B cell (primary cell): ENCODE data around the gene CEP290. TPM values are rescaled to one million over a fixed set of nuclear protein-coding genes. Genes with fewer than 3 reads are reported as not detected.

ENCODE experiments used
- ATAC-seq: fragments of 200-7000 bp; cut with Tn5 transposase; one replicate; pipeline ENCODE4 v1.10.0; 2021; ENCODE audit warnings: low read depth, mild to moderate bottlenecking, moderate number of reproducible peaks, moderate library complexity
- CTCF ChIA-PET: fragments of 350-600 bp; sonication (Branson Sonifier 250); formaldehyde crosslinking; loops from one replicate; lab custom pipeline; 2021; ENCODE audit warnings: antibody characterized with exemption, inconsistent platforms; lab: Charles Lee
- POLR2A ChIA-PET: fragments of 350-600 bp; sonication (Branson Sonifier 250); formaldehyde crosslinking; loops from one replicate; lab custom pipeline; 2021; ENCODE audit warnings: antibody characterized with exemption; lab: Charles Lee
- DNase-seq: peaks from one replicate; pipeline ENCODE4 v3.0.0; 2013
- H2AFZ ChIP-seq: 2 replicates; pipeline ENCODE4 v1.6.1; 2012; ENCODE audit warnings: mild to moderate bottlenecking, low read depth, low read length; ENCODE audit not compliant: insufficient read depth, poor library complexity, severe bottlenecking
- H3K27ac ChIP-seq, 2 donors: 1 replicate in 1 of 2; 2 replicates in 1 of 2; pipeline ENCODE4 v1.5.1; 2012 to 2013; ENCODE audit warnings: low read length in 2 of 2, mild to moderate bottlenecking in 2 of 2, moderate library complexity in 1 of 2
- H3K27me3 ChIP-seq, 4 experiments: fragments of 200-600 bp in 1 of 4; sonication (generic) in 1 of 4; replicated peaks in 1 of 4; 1 replicate in 2 of 4; 2 replicates in 2 of 4; pipeline versions ENCODE4 v1.6.1 to v1.7.0; 2013 to 2016; ENCODE audit warnings: low read length in 3 of 4, mild to moderate bottlenecking in 2 of 4, mixed read lengths in 1 of 4, moderate library complexity in 1 of 4; ENCODE audit not compliant: insufficient read depth in 4 of 4, control insufficient read depth in 3 of 4; ENCODE audit errors: control extremely low read depth in 1 of 4
- H3K36me3 ChIP-seq, 2 experiments: replicated peaks in 1 of 2; 1 replicate in 1 of 2; 2 replicates in 1 of 2; pipeline versions ENCODE4 v1.6.1 to v1.7.1; 2013; ENCODE audit warnings: low read length in 1 of 2; ENCODE audit not compliant: insufficient read depth in 2 of 2, control insufficient read depth in 1 of 2; ENCODE audit errors: control extremely low read depth in 1 of 2, extremely low read depth in 1 of 2
- H3K4me1 ChIP-seq, 2 donors: fragments of 200-600 bp in 1 of 2; sonication (generic) in 1 of 2; 1 replicate in 1 of 2; 2 replicates in 1 of 2; pipeline versions ENCODE4 v1.5.1 to v1.6.1; 2013 to 2017; ENCODE audit warnings: low read length in 2 of 2; ENCODE audit not compliant: control insufficient read depth in 2 of 2, insufficient read depth in 2 of 2
- H3K4me2 ChIP-seq: replicated peaks from 2 replicates; pipeline ENCODE3; 2012; ENCODE audit warnings: mild to moderate bottlenecking, low read depth, low read length; ENCODE audit not compliant: poor library complexity, severe bottlenecking
- H3K4me3 ChIP-seq, 5 experiments: fragments of 200-600 bp in 1 of 5; sonication (generic) in 1 of 5; 1 replicate in 3 of 5; 2 replicates in 2 of 5; pipeline versions ENCODE4 v1.5.1 to v1.7.0; 2011 to 2016; ENCODE audit warnings: low read length in 4 of 5, mild to moderate bottlenecking in 4 of 5, low read depth in 2 of 5, control low read depth in 1 of 5, moderate library complexity in 1 of 5; ENCODE audit not compliant: insufficient read depth in 1 of 5; ENCODE audit errors: control extremely low read depth in 1 of 5, extremely low read depth in 1 of 5
- H3K79me2 ChIP-seq: fragments of 200-600 bp; sonication (generic); one replicate; pipeline ENCODE4 v1.6.0; 2016; ENCODE audit warnings: low read length; ENCODE audit not compliant: control insufficient read depth, insufficient read depth
- H3K9ac ChIP-seq: fragments of 200-600 bp; sonication (generic); 2 replicates; pipeline ENCODE4 v1.6.1; 2017; ENCODE audit warnings: mild to moderate bottlenecking, low read length, moderate library complexity
- H3K9me3 ChIP-seq, 3 donors: one replicate each; pipeline versions ENCODE4 v1.6.1 to v1.7.1; 2013; ENCODE audit warnings: low read length in 2 of 3; ENCODE audit not compliant: control insufficient read depth in 2 of 3, insufficient read depth in 1 of 3; ENCODE audit errors: control extremely low read depth in 1 of 3
- H4K20me1 ChIP-seq: 2 replicates; pipeline ENCODE4 v1.6.0; 2012; ENCODE audit warnings: mild to moderate bottlenecking, low read length; ENCODE audit not compliant: insufficient read depth, control insufficient read depth, poor library complexity, severe bottlenecking
- H3K27ac Mint-ChIP-seq: one replicate; pipeline ENCODE4 v1.8.0; 2021; ENCODE audit warnings: mixed read lengths
- H3K27me3 Mint-ChIP-seq: one replicate; pipeline ENCODE4 v1.8.0; 2021; ENCODE audit warnings: mixed read lengths
- H3K4me1 Mint-ChIP-seq: one replicate; pipeline ENCODE4 v1.8.0; 2021; ENCODE audit warnings: mixed read lengths
- H3K4me3 Mint-ChIP-seq: one replicate; pipeline ENCODE4 v1.8.0; 2021; ENCODE audit warnings: mixed read lengths
- H3K9me3 Mint-ChIP-seq: one replicate; pipeline ENCODE4 v1.8.0; 2022; ENCODE audit warnings: mixed read lengths; ENCODE audit not compliant: insufficient read depth
- EZH2 ChIP-seq: IDR thresholded peaks from 2 replicates; pipeline ENCODE4 v1.6.1; 2012; ENCODE audit warnings: borderline replicate concordance, low read depth, mild to moderate bottlenecking, moderate library complexity, low read length; ENCODE audit not compliant: insufficient read depth, poor library complexity, severe bottlenecking
- WGBS: methylation state at CpG from one replicate; pipeline ENCODE4 v1.1.5; 2013; ENCODE audit warnings: missing lambda C conversion rate; ENCODE audit not compliant: insufficient coverage; 5-methylcytosine and 5-hydroxymethylcytosine counted together
- intact Hi-C: fragments of 100-400 bp; cut with micrococcal nuclease; formaldehyde crosslinking; loops from one replicate; pipeline ENCODE4 v1.10.0; 2022
- polyA plus RNA-seq: library from polyadenylated mRNA; depleted of rRNA; stranded (reverse); fragments of >200 nt; gene quantifications from 2 replicates; pipeline ENCODE4 v1.2.3, GENCODE V29; 2012
- total RNA-seq, 2 donors: library from RNA; stranded (reverse); fragments of 120-200 nt in 1 of 2; gene quantifications; 1 replicate in 1 of 2; 2 replicates in 1 of 2; pipeline versions ENCODE4 v1.2.3 to v1.2.4, GENCODE V29; 2013 to 2022
- TF ChIP-seq, protein P1 (sequence below): fragments of 200-600 bp; IDR thresholded peaks from one replicate; pipeline ENCODE4 v1.8.0; 2022; ENCODE audit warnings: antibody characterized with exemption, mild to moderate bottlenecking

CEP290 gene
- total and polyA plus RNA-seq, 2 donors (not counting 1 experiment from before 2014, with no cell fraction given), result 2.6 to 27.3 TPM

DNA sequence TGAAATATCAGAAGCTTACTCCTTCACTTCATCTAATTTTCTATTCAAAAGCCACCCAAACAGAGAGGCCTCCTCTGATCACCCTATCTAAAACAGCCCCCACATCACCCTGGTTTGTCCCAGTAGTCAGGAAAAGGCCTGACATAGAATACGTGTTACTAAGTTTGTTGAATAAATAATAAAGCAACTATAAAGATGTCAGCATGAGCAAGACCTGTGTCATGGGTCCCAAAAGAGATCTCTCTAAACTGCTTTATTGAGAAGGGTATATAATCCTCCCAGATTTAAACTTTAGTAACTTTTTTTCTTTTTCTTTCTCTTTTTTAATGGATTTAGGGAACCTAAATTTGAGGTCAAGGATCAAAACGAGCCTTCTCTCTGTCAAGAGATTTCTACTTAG, 85.3 kb downstream of the CEP290 start:
- no peak for DNase-seq
- Histone ChIP-seq H3K9me3 (no peaks in the 10 kb centered on the region), H3K36me3 (peaks cover 0 to 45% of the 10 kb centered on the region in 2 experiments), H3K27ac (no peak overlapping the region), H3K79me2 (no peaks in the 10 kb centered on the region), H3K4me2 (no peak overlapping the region), H3K4me3 (no peak overlapping the region), H3K27me3 (no peaks in the 10 kb centered on the region), H4K20me1 (no peaks in the 10 kb centered on the region), H3K4me1 (no peaks in the 10 kb centered on the region), H3K9ac (no peak overlapping the region), H2AFZ (no peak overlapping the region)
- no CpG with 5 or more reads among the region's 2 CpGs for WGBS
- Mint-ChIP-seq H3K27ac (no peak overlapping the region), H3K9me3 (no peaks in the 10 kb centered on the region), H3K27me3 (no peaks in the 10 kb centered on the region), H3K4me3 (no peak overlapping the region), H3K4me1 (no peaks in the 10 kb centered on the region)
- TF ChIP-seq, protein P1, sequence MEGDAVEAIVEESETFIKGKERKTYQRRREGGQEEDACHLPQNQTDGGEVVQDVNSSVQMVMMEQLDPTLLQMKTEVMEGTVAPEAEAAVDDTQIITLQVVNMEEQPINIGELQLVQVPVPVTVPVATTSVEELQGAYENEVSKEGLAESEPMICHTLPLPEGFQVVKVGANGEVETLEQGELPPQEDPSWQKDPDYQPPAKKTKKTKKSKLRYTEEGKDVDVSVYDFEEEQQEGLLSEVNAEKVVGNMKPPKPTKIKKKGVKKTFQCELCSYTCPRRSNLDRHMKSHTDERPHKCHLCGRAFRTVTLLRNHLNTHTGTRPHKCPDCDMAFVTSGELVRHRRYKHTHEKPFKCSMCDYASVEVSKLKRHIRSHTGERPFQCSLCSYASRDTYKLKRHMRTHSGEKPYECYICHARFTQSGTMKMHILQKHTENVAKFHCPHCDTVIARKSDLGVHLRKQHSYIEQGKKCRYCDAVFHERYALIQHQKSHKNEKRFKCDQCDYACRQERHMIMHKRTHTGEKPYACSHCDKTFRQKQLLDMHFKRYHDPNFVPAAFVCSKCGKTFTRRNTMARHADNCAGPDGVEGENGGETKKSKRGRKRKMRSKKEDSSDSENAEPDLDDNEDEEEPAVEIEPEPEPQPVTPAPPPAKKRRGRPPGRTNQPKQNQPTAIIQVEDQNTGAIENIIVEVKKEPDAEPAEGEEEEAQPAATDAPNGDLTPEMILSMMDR, result no peak
- TF ChIP-seq EZH2, result no peak
- CTCF ChIA-PET, result no interaction called here
- no peak for ATAC-seq
- intact Hi-C loops, result no loop called here
- POLR2A ChIA-PET, result no interaction called here

- Histone ChIP-seq H3K4me2 (no peak overlapping the region), H3K9ac (no peak overlapping the region), H3K79me2 (no peaks in the 10 kb centered on the region), H3K4me3 (no peak overlapping the region), H3K36me3 (peaks cover 4 to 46% of the 10 kb centered on the region in 2 experiments), H3K27ac (no peak overlapping the region), H3K27me3 (no peaks in the 10 kb centered on the region), H3K9me3 (no peaks in the 10 kb centered on the region), H4K20me1 (no peaks in the 10 kb centered on the region), H3K4me1 (no peaks in the 10 kb centered on the region), H2AFZ (no peak overlapping the region)
- no peak overlapping the region for H3K27ac Mint-ChIP-seq
- TF ChIP-seq, protein P1, result no peak
- no peak for TF ChIP-seq EZH2
- ATAC-seq, result no peak
- H3K4me1 Mint-ChIP-seq, result no peaks in the 10 kb centered on the region
- intact Hi-C loops, result no loop called here
- H3K27me3 Mint-ChIP-seq, result no peaks in the 10 kb centered on the region
- H3K9me3 Mint-ChIP-seq, result no peaks in the 10 kb centered on the region
- ChIA-PET POLR2A (no interaction called here), CTCF (no interaction called here)
- no CpG with 5 or more reads among the region's 1 CpG for WGBS
- no peak for DNase-seq
- H3K4me3 Mint-ChIP-seq, result no peak overlapping the region
Observed at GRCh38 chr12:88052686-88053085, 89.2 kb downstream of the CEP290 start.
